NT2/D1 (cell line): ENCODE data around the gene RPH3AL.

Source experiments
- DNase-seq: peaks from one replicate; pipeline ENCODE4 v3.0.0-alpha.2; 2011; ENCODE audit warnings: low read depth, low spot score
- H3K27me3 ChIP-seq: 2 replicates; pipeline ENCODE4 v1.6.0; 2011; ENCODE audit warnings: mild to moderate bottlenecking; ENCODE audit not compliant: insufficient read length, insufficient read depth
- H3K36me3 ChIP-seq: 2 replicates; pipeline ENCODE4 v1.6.1; 2011; ENCODE audit warnings: mild to moderate bottlenecking, low read length, mixed read lengths; ENCODE audit not compliant: insufficient read depth, insufficient read length
- H3K4me1 ChIP-seq: 2 replicates; pipeline ENCODE4 v1.5.1; 2011; ENCODE audit not compliant: insufficient read depth, insufficient read length
- H3K4me3 ChIP-seq: 2 replicates; pipeline ENCODE4 v1.5.1; 2011; ENCODE audit warnings: low read depth; ENCODE audit not compliant: insufficient read length
- H3K9ac ChIP-seq: 2 replicates; pipeline ENCODE4 v1.6.0; 2011; ENCODE audit warnings: low read depth; ENCODE audit not compliant: insufficient read length
- H3K9me3 ChIP-seq: 2 replicates; pipeline ENCODE4 v1.5.1; 2011; ENCODE audit warnings: mild to moderate bottlenecking, low read length; ENCODE audit not compliant: insufficient read depth
- SUZ12 ChIP-seq: IDR thresholded peaks from 2 replicates; pipeline ENCODE4 v1.6.1; 2011; ENCODE audit not compliant: insufficient read length, insufficient read depth; ENCODE audit errors: extremely low read depth
- YY1 ChIP-seq: IDR thresholded peaks from 2 replicates; pipeline ENCODE4 v1.6.1; 2011; ENCODE audit not compliant: insufficient read length, insufficient read depth
- ZNF274 ChIP-seq: IDR thresholded peaks from 2 replicates; pipeline ENCODE4 v1.6.1; 2011; ENCODE audit warnings: mild to moderate bottlenecking, low read depth, low read length

Gene RPH3AL

GRCh38 chr17:252456-252855, 100.2 kb downstream of the RPH3AL start:
- TF ChIP-seq SUZ12 (no peak), ZNF274 (no peak), YY1 (no peak)
- Histone ChIP-seq H3K36me3 (no peaks in the 10 kb centered on the region), H3K9me3 (no peaks in the 10 kb centered on the region), H3K4me1 (no peaks in the 10 kb centered on the region), H3K27me3 (no peaks in the 10 kb centered on the region), H3K9ac (no peak overlapping the region), H3K4me3 (no peak overlapping the region)
- no peak for DNase-seq

GRCh38 chr17:251531-251930, 101.1 kb downstream of the RPH3AL start:
- TF ChIP-seq YY1 (no peak), ZNF274 (no peak), SUZ12 (no peak)
- no peaks in the 10 kb centered on the region for H3K4me1 ChIP-seq
- H3K9ac ChIP-seq, result no peak overlapping the region
- H3K4me3 ChIP-seq, result no peak overlapping the region
- no peaks in the 10 kb centered on the region for H3K36me3 ChIP-seq
- no peaks in the 10 kb centered on the region for H3K9me3 ChIP-seq
- no peak for DNase-seq
- H3K27me3 ChIP-seq, result no peaks in the 10 kb centered on the region

GRCh38 chr17:250487-251300, 101.9 kb downstream of the RPH3AL start:
- no peaks in the 10 kb centered on the region for H3K4me1 ChIP-seq
- H3K36me3 ChIP-seq, result no peaks in the 10 kb centered on the region
- TF ChIP-seq SUZ12, result no peak
- no peak for TF ChIP-seq YY1
- TF ChIP-seq ZNF274, result no peak
- no peaks in the 10 kb centered on the region for H3K27me3 ChIP-seq
- H3K9ac ChIP-seq, result no peak overlapping the region
- no peak overlapping the region for H3K4me3 ChIP-seq
- no peaks in the 10 kb centered on the region for H3K9me3 ChIP-seq
- no peak for DNase-seq

- H3K4me1 ChIP-seq, result no peaks in the 10 kb centered on the region
- TF ChIP-seq SUZ12 (no peak), YY1 (no peak), ZNF274 (no peak)
- no peak overlapping the region for H3K9ac ChIP-seq
- no peak overlapping the region for H3K4me3 ChIP-seq
- H3K36me3 ChIP-seq, result no peaks in the 10 kb centered on the region
- no peaks in the 10 kb centered on the region for H3K9me3 ChIP-seq
- no peak for DNase-seq
- H3K27me3 ChIP-seq, result no peaks in the 10 kb centered on the region
Measured at GRCh38 chr17:249236-249993, 103.2 kb downstream of the RPH3AL start.

GRCh38 chr17:248337-249235, 104.0 kb downstream of the RPH3AL start:
- no peaks in the 10 kb centered on the region for H3K4me1 ChIP-seq
- H3K27me3 ChIP-seq, result no peaks in the 10 kb centered on the region
- H3K36me3 ChIP-seq, result no peaks in the 10 kb centered on the region
- H3K9me3 ChIP-seq, result no peaks in the 10 kb centered on the region
- no peak for TF ChIP-seq YY1
- TF ChIP-seq ZNF274, result no peak
- no peak for TF ChIP-seq SUZ12
- H3K4me3 ChIP-seq, result no peak overlapping the region
- H3K9ac ChIP-seq, result no peak overlapping the region
- DNase-seq, result no peak

- Histone ChIP-seq H3K27me3 (no peaks in the 10 kb centered on the region), H3K36me3 (no peaks in the 10 kb centered on the region), H3K4me1 (no peaks in the 10 kb centered on the region), H3K9me3 (no peaks in the 10 kb centered on the region), H3K4me3 (no peak overlapping the region), H3K9ac (no peak overlapping the region)
- TF ChIP-seq YY1 (no peak), ZNF274 (no peak), SUZ12 (no peak)
- no peak for DNase-seq
Measured at GRCh38 chr17:247767-248166, 104.8 kb downstream of the RPH3AL start.
